HEK293T (cell line): ENCODE measurements around the gene USP53.

Experiments
- CTCF ChIA-PET: fragments of 350-600 bp; formaldehyde crosslinking; extraction: SDS; loops from one replicate; lab custom pipeline; 2021; ENCODE audit warnings: antibody characterized with exemption, inconsistent platforms; lab: Yijun Ruan, JAX
- POLR2A ChIA-PET: fragments of 350-600 bp; formaldehyde crosslinking; extraction: SDS; loops from one replicate; lab custom pipeline; 2020; ENCODE audit warnings: antibody characterized with exemption, inconsistent platforms; lab: Yijun Ruan, JAX
- DNase-seq: peaks from one replicate; pipeline ENCODE4 v3.0.0; 2012; ENCODE audit warnings: mixed read lengths; ENCODE audit errors: extremely low spot score
- ARNT ChIP-seq: fragments of 450-650 bp; IDR thresholded peaks from 2 replicates; pipeline ENCODE4 v1.6.1; 2017; ENCODE audit warnings: mild to moderate bottlenecking
- BHLHE40 ChIP-seq: fragments of 450-650 bp; IDR thresholded peaks from 2 replicates; pipeline ENCODE4 v1.6.1; 2016; ENCODE audit warnings: mild to moderate bottlenecking, moderate library complexity, borderline replicate concordance
- CTBP1 ChIP-seq: fragments of 450-650 bp; IDR thresholded peaks from 2 replicates; pipeline ENCODE4 v1.6.1; 2016; ENCODE audit warnings: borderline replicate concordance
- ELF4 ChIP-seq: fragments of 450-650 bp; IDR thresholded peaks from 2 replicates; pipeline ENCODE4 v1.6.1; 2017; ENCODE audit warnings: antibody characterized with exemption
- FOXA1 ChIP-seq: fragments of 450-650 bp; IDR thresholded peaks from 2 replicates; pipeline ENCODE4 v1.6.1; 2016; ENCODE audit warnings: mild to moderate bottlenecking
- FOXK2 ChIP-seq: fragments of 450-650 bp; IDR thresholded peaks from 2 replicates; pipeline ENCODE4 v1.6.1; 2016; ENCODE audit warnings: mild to moderate bottlenecking
- FOXM1 ChIP-seq: fragments of 450-650 bp; IDR thresholded peaks from 2 replicates; pipeline ENCODE4 v1.6.1; 2017; ENCODE audit warnings: mild to moderate bottlenecking, borderline replicate concordance
- HDGF ChIP-seq: fragments of 450-650 bp; IDR thresholded peaks from 2 replicates; pipeline ENCODE4 v1.6.1; 2017; ENCODE audit warnings: antibody characterized with exemption, borderline replicate concordance
- L3MBTL2 ChIP-seq: fragments of 450-650 bp; conservative IDR thresholded peaks from 2 replicates; pipeline ENCODE4 v1.6.1; 2016; ENCODE audit warnings: mild to moderate bottlenecking
- LEF1 ChIP-seq: fragments of 450-650 bp; IDR thresholded peaks from 2 replicates; pipeline ENCODE4 v1.6.1; 2017; ENCODE audit warnings: mild to moderate bottlenecking, borderline replicate concordance
- NFRKB ChIP-seq: fragments of 450-650 bp; IDR thresholded peaks from 2 replicates; pipeline ENCODE4 v1.6.1; 2016; ENCODE audit warnings: mild to moderate bottlenecking, moderate library complexity
- PKNOX1 ChIP-seq: fragments of 450-650 bp; IDR thresholded peaks from 2 replicates; pipeline ENCODE4 v1.6.1; 2016
- SP1 ChIP-seq: fragments of 450-650 bp; IDR thresholded peaks from 2 replicates; pipeline ENCODE4 v1.6.1; 2017
- SUZ12 ChIP-seq: fragments of 450-650 bp; IDR thresholded peaks from 2 replicates; pipeline ENCODE4 v1.6.1; 2016; ENCODE audit warnings: mild to moderate bottlenecking
- TARDBP ChIP-seq: fragments of 450-650 bp; IDR thresholded peaks from 2 replicates; pipeline ENCODE4 v1.6.1; 2016
- ZNF384 ChIP-seq: fragments of 450-650 bp; IDR thresholded peaks from 2 replicates; pipeline ENCODE4 v1.6.1; 2016

The USP53 gene

GRCh38 chr4:119221412-119221811, 8.9 kb downstream of the USP53 start:
- ChIA-PET POLR2A (interaction anchor here (2.5 kb wide), 1 partner anchor 9 kb away, joined by 11 read pairs; the partner anchor contains the start of gene USP53), CTCF (no interaction called here)
- DNase-seq = no peak
- TF ChIP-seq FOXK2 = no peak
- TF ChIP-seq PKNOX1 = no peak
- no peak for TF ChIP-seq SP1
- no peak for TF ChIP-seq FOXA1
- no peak for TF ChIP-seq CTBP1
- TF ChIP-seq FOXM1 = no peak
- TF ChIP-seq HDGF = no peak
- TF ChIP-seq ELF4 = no peak
- TF ChIP-seq L3MBTL2 = no peak
- no peak for TF ChIP-seq ARNT
- no peak for TF ChIP-seq NFRKB
- no peak for TF ChIP-seq TARDBP

DNA sequence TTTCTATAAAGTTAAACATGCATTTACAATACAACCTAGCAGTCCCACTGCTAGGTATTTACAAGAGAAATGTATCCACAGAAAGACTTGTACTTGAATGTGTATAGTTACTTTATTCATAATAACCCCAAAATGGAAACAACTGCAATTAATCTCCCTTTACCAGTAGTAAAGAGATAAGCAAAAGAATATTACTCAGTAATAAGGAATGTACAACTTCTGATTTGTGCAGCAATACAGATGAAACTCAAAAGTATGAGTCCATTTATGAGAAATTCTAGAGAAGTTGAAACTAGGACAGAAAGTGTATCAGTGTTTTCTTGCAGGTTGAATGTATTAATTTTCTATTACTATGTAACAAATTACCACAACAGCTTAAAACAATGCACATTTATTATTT, 15.2 kb downstream of the USP53 start:
- DNase-seq = no peak
- ChIA-PET POLR2A (interaction anchor here (3.4 kb wide), 1 partner anchor 15 kb away, joined by 14 read pairs; the partner anchor contains the start of gene USP53), CTCF (no interaction called here)
- TF ChIP-seq SUZ12 = no peak
- no peak for TF ChIP-seq LEF1
- no peak for TF ChIP-seq ELF4
- TF ChIP-seq HDGF = no peak
- TF ChIP-seq NFRKB = no peak
- TF ChIP-seq SP1 = no peak
- no peak for TF ChIP-seq FOXK2
- TF ChIP-seq ZNF384 = no peak
- TF ChIP-seq ARNT = no peak
- TF ChIP-seq PKNOX1 = no peak
- no peak for TF ChIP-seq FOXM1
- no peak for TF ChIP-seq TARDBP
- no peak for TF ChIP-seq FOXA1
- TF ChIP-seq CTBP1 = no peak
- TF ChIP-seq BHLHE40 = no peak
- TF ChIP-seq L3MBTL2 = no peak

- ChIA-PET POLR2A (interaction anchor here (3.4 kb wide), 1 partner anchor 16 kb away, joined by 14 read pairs; the partner anchor contains the start of gene USP53), CTCF (interaction anchor here (0.5 kb wide), 1 partner anchor 186 kb away, joined by 3 read pairs; no protein-coding TSS in a partner anchor)
- no peak for DNase-seq
- no peak for TF ChIP-seq LEF1
- no peak for TF ChIP-seq SP1
- TF ChIP-seq FOXM1 = no peak
- TF ChIP-seq NFRKB = no peak
- TF ChIP-seq ELF4 = no peak
- TF ChIP-seq CTBP1 = no peak
- TF ChIP-seq ARNT = no peak
- no peak for TF ChIP-seq FOXK2
- no peak for TF ChIP-seq L3MBTL2
- no peak for TF ChIP-seq SUZ12
- TF ChIP-seq BHLHE40 = no peak
- TF ChIP-seq PKNOX1 = no peak
- TF ChIP-seq ZNF384 = no peak
- TF ChIP-seq FOXA1 = no peak
- no peak for TF ChIP-seq HDGF
- TF ChIP-seq TARDBP = no peak
Observed at GRCh38 chr4:119228406-119228805, 15.9 kb downstream of the USP53 start.

GRCh38 chr4:119229908-119230687, 17.6 kb downstream of the USP53 start:
- CTCF ChIA-PET = no interaction called here
- DNase-seq = no peak
- POLR2A ChIA-PET = no interaction called here
- no peak for TF ChIP-seq NFRKB
- no peak for TF ChIP-seq FOXK2
- no peak for TF ChIP-seq FOXM1
- no peak for TF ChIP-seq HDGF
- no peak for TF ChIP-seq SUZ12
- no peak for TF ChIP-seq BHLHE40
- no peak for TF ChIP-seq LEF1
- no peak for TF ChIP-seq ARNT
- TF ChIP-seq FOXA1 = no peak
- TF ChIP-seq CTBP1 = no peak
- TF ChIP-seq L3MBTL2 = no peak
- no peak for TF ChIP-seq PKNOX1

GRCh38 chr4:119231491-119231890, 19.0 kb downstream of the USP53 start:
- POLR2A ChIA-PET = no interaction called here
- DNase-seq = no peak
- CTCF ChIA-PET = no interaction called here
- TF ChIP-seq PKNOX1 = peak; percentile 27; the same call in 1 of the 2 replicates
- TF ChIP-seq ZNF384 = no peak
- TF ChIP-seq NFRKB = no peak
- no peak for TF ChIP-seq L3MBTL2
- TF ChIP-seq SUZ12 = no peak
